Measurements from ENCODE around the gene CEACAM1.

DNA sequence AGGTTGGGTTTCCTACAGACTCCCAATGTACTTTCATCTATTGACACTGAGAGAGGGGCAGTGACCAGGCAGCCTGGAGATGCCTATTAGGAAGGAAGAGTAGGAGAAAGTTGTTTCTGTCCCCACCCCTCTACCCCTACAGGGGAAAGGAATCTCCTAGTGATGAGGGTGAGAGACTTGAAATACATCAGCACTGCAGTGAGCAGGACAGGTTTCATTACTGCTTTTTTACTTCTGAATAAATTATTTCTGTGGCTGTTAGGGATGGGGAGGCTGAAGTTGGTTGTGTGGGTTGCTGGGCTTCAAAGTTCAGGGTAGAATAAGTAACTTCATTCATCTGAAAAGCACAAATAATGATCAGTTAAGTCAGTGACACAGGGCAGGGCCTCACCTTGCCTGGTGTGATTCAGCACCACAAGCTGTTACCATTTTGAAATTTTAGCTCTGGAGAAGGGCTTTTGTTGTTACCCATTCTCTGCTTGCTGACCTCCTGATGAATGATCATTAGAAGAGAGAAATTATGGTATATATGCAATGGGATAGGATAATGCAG lies 19.3 kb downstream of the CEACAM1 start:
- TF ChIP-seq EP300 (conservative IDR thresholded peaks at IDR 0.05; ENCODE audit: poor library complexity, severe bottlenecking), result no peak
- TF ChIP-seq, protein P1, sequence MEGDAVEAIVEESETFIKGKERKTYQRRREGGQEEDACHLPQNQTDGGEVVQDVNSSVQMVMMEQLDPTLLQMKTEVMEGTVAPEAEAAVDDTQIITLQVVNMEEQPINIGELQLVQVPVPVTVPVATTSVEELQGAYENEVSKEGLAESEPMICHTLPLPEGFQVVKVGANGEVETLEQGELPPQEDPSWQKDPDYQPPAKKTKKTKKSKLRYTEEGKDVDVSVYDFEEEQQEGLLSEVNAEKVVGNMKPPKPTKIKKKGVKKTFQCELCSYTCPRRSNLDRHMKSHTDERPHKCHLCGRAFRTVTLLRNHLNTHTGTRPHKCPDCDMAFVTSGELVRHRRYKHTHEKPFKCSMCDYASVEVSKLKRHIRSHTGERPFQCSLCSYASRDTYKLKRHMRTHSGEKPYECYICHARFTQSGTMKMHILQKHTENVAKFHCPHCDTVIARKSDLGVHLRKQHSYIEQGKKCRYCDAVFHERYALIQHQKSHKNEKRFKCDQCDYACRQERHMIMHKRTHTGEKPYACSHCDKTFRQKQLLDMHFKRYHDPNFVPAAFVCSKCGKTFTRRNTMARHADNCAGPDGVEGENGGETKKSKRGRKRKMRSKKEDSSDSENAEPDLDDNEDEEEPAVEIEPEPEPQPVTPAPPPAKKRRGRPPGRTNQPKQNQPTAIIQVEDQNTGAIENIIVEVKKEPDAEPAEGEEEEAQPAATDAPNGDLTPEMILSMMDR (IDR thresholded peaks at IDR 0.05; ENCODE audit: poor library complexity, severe bottlenecking), result no peak
- TF ChIP-seq, protein P2, sequence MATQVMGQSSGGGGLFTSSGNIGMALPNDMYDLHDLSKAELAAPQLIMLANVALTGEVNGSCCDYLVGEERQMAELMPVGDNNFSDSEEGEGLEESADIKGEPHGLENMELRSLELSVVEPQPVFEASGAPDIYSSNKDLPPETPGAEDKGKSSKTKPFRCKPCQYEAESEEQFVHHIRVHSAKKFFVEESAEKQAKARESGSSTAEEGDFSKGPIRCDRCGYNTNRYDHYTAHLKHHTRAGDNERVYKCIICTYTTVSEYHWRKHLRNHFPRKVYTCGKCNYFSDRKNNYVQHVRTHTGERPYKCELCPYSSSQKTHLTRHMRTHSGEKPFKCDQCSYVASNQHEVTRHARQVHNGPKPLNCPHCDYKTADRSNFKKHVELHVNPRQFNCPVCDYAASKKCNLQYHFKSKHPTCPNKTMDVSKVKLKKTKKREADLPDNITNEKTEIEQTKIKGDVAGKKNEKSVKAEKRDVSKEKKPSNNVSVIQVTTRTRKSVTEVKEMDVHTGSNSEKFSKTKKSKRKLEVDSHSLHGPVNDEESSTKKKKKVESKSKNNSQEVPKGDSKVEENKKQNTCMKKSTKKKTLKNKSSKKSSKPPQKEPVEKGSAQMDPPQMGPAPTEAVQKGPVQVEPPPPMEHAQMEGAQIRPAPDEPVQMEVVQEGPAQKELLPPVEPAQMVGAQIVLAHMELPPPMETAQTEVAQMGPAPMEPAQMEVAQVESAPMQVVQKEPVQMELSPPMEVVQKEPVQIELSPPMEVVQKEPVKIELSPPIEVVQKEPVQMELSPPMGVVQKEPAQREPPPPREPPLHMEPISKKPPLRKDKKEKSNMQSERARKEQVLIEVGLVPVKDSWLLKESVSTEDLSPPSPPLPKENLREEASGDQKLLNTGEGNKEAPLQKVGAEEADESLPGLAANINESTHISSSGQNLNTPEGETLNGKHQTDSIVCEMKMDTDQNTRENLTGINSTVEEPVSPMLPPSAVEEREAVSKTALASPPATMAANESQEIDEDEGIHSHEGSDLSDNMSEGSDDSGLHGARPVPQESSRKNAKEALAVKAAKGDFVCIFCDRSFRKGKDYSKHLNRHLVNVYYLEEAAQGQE (IDR thresholded peaks at IDR 0.05; ENCODE audit: borderline replicate concordance), result no peak
